Loucy (cell line): Measurements from ENCODE around the gene RFX1.

Experiments
- H2AFZ ChIP-seq: fragments of 200-600 bp; sonication (generic); 2 replicates; pipeline ENCODE4 v1.6.0; 2016; ENCODE audit warnings: antibody characterized with exemption, mild to moderate bottlenecking, low read length, moderate library complexity
- H3F3A ChIP-seq: fragments of 200-600 bp; 2 replicates; pipeline ENCODE4 v1.6.0; 2016; ENCODE audit warnings: antibody characterized with exemption, low read depth, mild to moderate bottlenecking
- H3K27me3 ChIP-seq: fragments of 200-600 bp; sonication (generic); 2 replicates; pipeline ENCODE4 v1.6.1; 2014; ENCODE audit warnings: low read length, mild to moderate bottlenecking; ENCODE audit not compliant: insufficient read depth, poor library complexity, severe bottlenecking
- H3K36me3 ChIP-seq: fragments of 200-600 bp; sonication (generic); 2 replicates; pipeline ENCODE4 v1.6.1; 2016; ENCODE audit warnings: low read length; ENCODE audit not compliant: insufficient read depth
- H3K4me1 ChIP-seq: fragments of 200-600 bp; sonication (generic); 2 replicates; pipeline ENCODE4 v1.5.1; 2014; ENCODE audit warnings: low read length, mild to moderate bottlenecking; ENCODE audit not compliant: insufficient read depth, poor library complexity, severe bottlenecking
- H3K4me2 ChIP-seq: fragments of 200-600 bp; sonication (generic); 2 replicates; pipeline ENCODE4 v1.6.0; 2014; ENCODE audit warnings: antibody characterized with exemption, low read length, low read depth, mild to moderate bottlenecking; ENCODE audit not compliant: poor library complexity, severe bottlenecking
- H3K4me3 ChIP-seq: fragments of 200-600 bp; sonication (generic); 2 replicates; pipeline ENCODE4 v1.5.1; 2014; ENCODE audit warnings: low read length, mild to moderate bottlenecking, mixed read lengths; ENCODE audit not compliant: poor library complexity, severe bottlenecking
- H3K79me2 ChIP-seq: fragments of 200-600 bp; sonication (generic); 2 replicates; pipeline ENCODE4 v1.6.1; 2014; ENCODE audit warnings: low read length; ENCODE audit not compliant: insufficient read depth
- H3K9ac ChIP-seq: fragments of 200-600 bp; sonication (generic); 2 replicates; pipeline ENCODE4 v1.6.0; 2014; ENCODE audit warnings: mild to moderate bottlenecking, low read depth, low read length, moderate library complexity; ENCODE audit not compliant: poor library complexity, severe bottlenecking
- H3K9me2 ChIP-seq: fragments of 200-600 bp; sonication (generic); replicated peaks from 2 replicates; pipeline ENCODE4 v1.6.1; 2016; ENCODE audit warnings: low read depth, low read length, mixed read lengths
- H3K9me3 ChIP-seq: fragments of 200-600 bp; sonication (generic); 2 replicates; pipeline ENCODE4 v1.6.1; 2014; ENCODE audit warnings: mild to moderate bottlenecking, antibody characterized with exemption, low read length, low read depth; ENCODE audit not compliant: insufficient read depth
- H4K20me1 ChIP-seq: fragments of 200-600 bp; sonication (generic); 2 replicates; pipeline ENCODE4 v1.6.0; 2014; ENCODE audit warnings: antibody characterized with exemption, low read length, mild to moderate bottlenecking; ENCODE audit not compliant: insufficient read depth, poor library complexity, severe bottlenecking
- CTCF ChIP-seq: fragments of 200-600 bp; sonication (generic); conservative IDR thresholded peaks from 2 replicates; pipeline ENCODE4 v1.5.1; 2014; ENCODE audit warnings: mild to moderate bottlenecking, antibody characterized with exemption, low read length
- EZH2phosphoT487 ChIP-seq: fragments of 200-600 bp; IDR thresholded peaks from 2 replicates; pipeline ENCODE4 v1.6.1; 2018; ENCODE audit warnings: antibody characterized with exemption, mild to moderate bottlenecking, moderate library complexity, borderline replicate concordance

The RFX1 gene

GRCh38 chr19:14005349-14006084 is 603 bp downstream of the RFX1 start:
- no peaks in the 10 kb centered on the region for H3K9me2 ChIP-seq
- peaks cover 27% of the 10 kb centered on the region for H3K79me2 ChIP-seq
- peaks cover 46% of the 10 kb centered on the region for H3K4me1 ChIP-seq
- no peaks in the 10 kb centered on the region for H3K27me3 ChIP-seq
- TF ChIP-seq EZH2phosphoT487 (no peak), CTCF (no peak)
- 0 out of 2 replicates have a peak overlapping the region, but pooled peaks have one; percentile 31 for H2AFZ ChIP-seq
- H4K20me1 ChIP-seq: no peaks in the 10 kb centered on the region
- H3K4me3 ChIP-seq: peak overlapping the region; percentile 80
- no peaks in the 10 kb centered on the region for H3K9me3 ChIP-seq
- H3K36me3 ChIP-seq: no peaks in the 10 kb centered on the region
- H3K4me2 ChIP-seq: peak overlapping the region; percentile 56
- H3K9ac ChIP-seq: peak overlapping the region; percentile 87
- H3F3A ChIP-seq: peaks cover 17% of the 10 kb centered on the region; the same call in 1 of the 2 replicates

GRCh38 chr19:14004619-14005348 is 1.3 kb downstream of the RFX1 start:
- Histone ChIP-seq H3K9ac (peak overlapping the region; percentile 14), H2AFZ (no peak overlapping the region), H3K79me2 (peaks cover 35% of the 10 kb centered on the region), H3K4me2 (peak overlapping the region; percentile 56), H3K36me3 (no peaks in the 10 kb centered on the region), H3K4me3 (peak overlapping the region; percentile 80), H3K27me3 (no peaks in the 10 kb centered on the region), H4K20me1 (no peaks in the 10 kb centered on the region), H3K9me2 (no peaks in the 10 kb centered on the region), H3K9me3 (no peaks in the 10 kb centered on the region), H3K4me1 (peaks cover 46% of the 10 kb centered on the region), H3F3A (peaks cover 17% of the 10 kb centered on the region; the same call in 1 of the 2 replicates)
- TF ChIP-seq EZH2phosphoT487: no peak
- no peak for TF ChIP-seq CTCF

- TF ChIP-seq CTCF: no peak
- TF ChIP-seq EZH2phosphoT487: no peak
- H3K4me2 ChIP-seq: peak overlapping the region; percentile 72
- H3K27me3 ChIP-seq: no peaks in the 10 kb centered on the region
- H3K9me2 ChIP-seq: no peaks in the 10 kb centered on the region
- no peak overlapping the region for H2AFZ ChIP-seq
- H3K36me3 ChIP-seq: peaks cover 8% of the 10 kb centered on the region
- H3K4me3 ChIP-seq: peak overlapping the region; percentile 37
- H3K9me3 ChIP-seq: peaks cover 11% of the 10 kb centered on the region; the same call in 1 of the 2 replicates
- peaks cover 46% of the 10 kb centered on the region for H3K4me1 ChIP-seq
- H4K20me1 ChIP-seq: no peaks in the 10 kb centered on the region
- H3K9ac ChIP-seq: peak overlapping the region; percentile 61
- peaks cover 17% of the 10 kb centered on the region; the same call in 1 of the 2 replicates for H3F3A ChIP-seq
- peaks cover 48% of the 10 kb centered on the region for H3K79me2 ChIP-seq
These were observed 2.7 kb downstream of the RFX1 start for GRCh38 chr19:14003251-14004055.
